HepG2 (cell line): ENCODE measurements around the gene CIT. TPM values are rescaled to one million over a fixed set of nuclear protein-coding genes. Genes with fewer than 3 reads are reported as not detected.

Experiments used
- ATAC-seq: fragments of 200-7000 bp; cut with Tn5 transposase; 3 replicates; pipeline ENCODE4 v1.9.1; 2020; ENCODE audit warnings: mild to moderate bottlenecking, moderate library complexity
- BruUV-seq: library from RNA; stranded (reverse); fragments of 400-500 nt; replicated peaks from 2 replicates; lab custom pipeline; 2021; lab: Mats Ljungman, UMichigan
- CTCF ChIA-PET: fragments of 300-600 bp; formaldehyde crosslinking; extraction: SDS; loops from one replicate; lab custom pipeline; 2021; ENCODE audit warnings: low total read pairs, inconsistent platforms, low intra/inter-chr PET ratio; lab: Yijun Ruan, JAX
- POLR2A ChIA-PET: fragments of 350-600 bp; sonication (Branson Sonifier 250); formaldehyde crosslinking; loops from one replicate; lab custom pipeline; 2020; ENCODE audit warnings: antibody characterized with exemption, inconsistent platforms; lab: Yijun Ruan, JAX
- DNase-seq: peaks from one replicate; pipeline ENCODE4 v3.0.0-alpha.2; 2015; ENCODE audit warnings: low spot score
- FAIRE-seq: peaks from 3 replicates; lab custom pipeline; 2011; peaks lifted over from hg19 to GRCh38; lab: Jason Lieb, UNC
- H2AFZ ChIP-seq: one replicate; pipeline ENCODE4 v1.6.1; 2011; ENCODE audit warnings: low read length, inconsistent platforms
- H3K27ac ChIP-seq: fragments of 300-600 bp; 3 replicates; pipeline ENCODE4 v1.8.0; 2011; ENCODE audit warnings: mixed run types, mild to moderate bottlenecking, mixed read lengths, low read length, inconsistent platforms; ENCODE audit not compliant: insufficient read depth; ENCODE audit errors: extremely low read length
- H3K27me3 ChIP-seq, 2 experiments: fragments of 200-600 bp in 1 of 2; 2 replicates in 1 of 2; 3 replicates in 1 of 2; pipeline versions ENCODE4 v1.6.0 to v1.8.0; 2011; ENCODE audit warnings: low read length in 2 of 2, mild to moderate bottlenecking in 2 of 2, moderate library complexity in 2 of 2, inconsistent platforms in 1 of 2; ENCODE audit not compliant: insufficient read depth in 2 of 2, control insufficient read depth in 1 of 2
- H3K36me3 ChIP-seq, 2 experiments: fragments of 200-600 bp in 1 of 2; replicated peaks in 1 of 2; 2 replicates in 1 of 2; 3 replicates in 1 of 2; pipeline versions ENCODE4 v1.5.1 to v1.8.0; 2011; ENCODE audit warnings: low read length in 2 of 2, inconsistent platforms in 1 of 2; ENCODE audit not compliant: insufficient read depth in 2 of 2, control insufficient read depth in 1 of 2
- H3K4me1 ChIP-seq: 2 replicates; pipeline ENCODE4 v1.5.1; 2012; ENCODE audit warnings: low read length, inconsistent platforms; ENCODE audit not compliant: insufficient read depth
- H3K4me2 ChIP-seq: 2 replicates; pipeline ENCODE4 v1.6.0; 2011; ENCODE audit warnings: low read depth, low read length, inconsistent platforms
- H3K4me3 ChIP-seq, 3 experiments: fragments of 200-600 bp in 1 of 3; sonication (generic), shearing (Covaris generic) in 1 of 3; replicated peaks in 1 of 3; 2 replicates each; pipeline ENCODE4 v1.5.1; 2011 to 2016; ENCODE audit warnings: low read length in 3 of 3, inconsistent platforms in 2 of 3, low read depth in 2 of 3, mild to moderate bottlenecking in 2 of 3, control low read depth in 1 of 3, mixed read lengths in 1 of 3; ENCODE audit not compliant: insufficient read depth in 1 of 3
- H3K79me2 ChIP-seq: one replicate; pipeline ENCODE4 v1.6.1; 2011; ENCODE audit warnings: low read length, inconsistent platforms; ENCODE audit not compliant: insufficient read depth
- H3K9ac ChIP-seq: 2 replicates; pipeline ENCODE4 v1.6.0; 2011; ENCODE audit warnings: mild to moderate bottlenecking, low read depth, low read length, inconsistent platforms; ENCODE audit not compliant: insufficient read depth
- H3K9me3 ChIP-seq: 2 replicates; pipeline ENCODE4 v1.5.1; 2012; ENCODE audit warnings: mild to moderate bottlenecking, low read length
- H4K20me1 ChIP-seq: 2 replicates; pipeline ENCODE4 v1.6.0; 2011; ENCODE audit warnings: inconsistent platforms, mild to moderate bottlenecking, low read length, moderate library complexity; ENCODE audit not compliant: insufficient read depth
- GPBP1L1 ChIP-seq: sonication (generic); formaldehyde crosslinking; IDR thresholded peaks from 2 replicates; pipeline ENCODE4 v1.5.0; 2020; ENCODE audit warnings: mild to moderate bottlenecking, missing genetic modification reagents
- GPN1 ChIP-seq: sonication (generic); formaldehyde crosslinking; IDR thresholded peaks from 2 replicates; pipeline ENCODE4 v1.5.1; 2020; ENCODE audit warnings: missing genetic modification reagents, borderline replicate concordance
- NCOA1 ChIP-seq: sonication (generic); formaldehyde crosslinking; IDR thresholded peaks from 2 replicates; pipeline ENCODE4 v1.9.0; 2021; ENCODE audit warnings: missing genetic modification reagents
- REL ChIP-seq: sonication (generic); formaldehyde crosslinking; conservative IDR thresholded peaks from 2 replicates; pipeline ENCODE4 v1.8.0; 2022; ENCODE audit warnings: mild to moderate bottlenecking, missing genetic modification reagents, moderate library complexity
- SRF ChIP-seq: IDR thresholded peaks from 2 replicates; pipeline ENCODE4 v1.6.1; 2011; ENCODE audit warnings: mild to moderate bottlenecking, low read depth, low read length, moderate library complexity
- SRY ChIP-seq: sonication (generic); formaldehyde crosslinking; IDR thresholded peaks from 2 replicates; pipeline ENCODE4 v1.8.0; 2022; ENCODE audit warnings: mild to moderate bottlenecking, missing genetic modification reagents
- TCF7 ChIP-seq: sonication (generic); IDR thresholded peaks from 2 replicates; pipeline ENCODE4 v1.6.1; 2016; ENCODE audit warnings: antibody characterized with exemption, low read depth
- TFDP1 ChIP-seq: IDR thresholded peaks from 2 replicates; pipeline ENCODE4 v1.6.1; 2016; ENCODE audit warnings: missing compliant biosample characterization, missing genetic modification reagents, borderline replicate concordance
- THAP9 ChIP-seq: sonication (generic); formaldehyde crosslinking; IDR thresholded peaks from 2 replicates; pipeline ENCODE4; 2020; ENCODE audit warnings: missing genetic modification reagents, mild to moderate bottlenecking, borderline replicate concordance
- ZNF30 ChIP-seq: sonication (generic); formaldehyde crosslinking; IDR thresholded peaks from 2 replicates; pipeline ENCODE4 v1.5.0; 2020; ENCODE audit warnings: mild to moderate bottlenecking, missing genetic modification reagents
- ZNF678 ChIP-seq: sonication (generic); formaldehyde crosslinking; IDR thresholded peaks from 2 replicates; pipeline ENCODE4 v1.4.0; 2020; ENCODE audit warnings: mild to moderate bottlenecking, missing genetic modification reagents
- ZSCAN21 ChIP-seq: sonication (generic); formaldehyde crosslinking; IDR thresholded peaks from 2 replicates; pipeline ENCODE4 v1.8.0; 2022; ENCODE audit warnings: mild to moderate bottlenecking, missing genetic modification reagents, moderate library complexity, borderline replicate concordance
- WGBS: methylation state at CpG from one replicate; pipeline ENCODE4 v1.1.6; 2017; ENCODE audit warnings: low lambda C conversion rate; 5-methylcytosine and 5-hydroxymethylcytosine counted together
- in situ Hi-C: cut with HindIII; loops from 2 replicates; pipeline ENCODE4 v1.10.0; 2017; ENCODE audit warnings: low pct_unique_long_range_greater_than_20kb; ENCODE audit not compliant: extremely low pct_ligation_motif_present
- intact Hi-C: fragments of 100-400 bp; cut with micrococcal nuclease; formaldehyde crosslinking; loops from one replicate; pipeline ENCODE4 v1.10.0; 2022; ENCODE audit not compliant: unreplicated experiment
- polyA plus RNA-seq, 8 experiments: library from polyadenylated mRNA; depleted of rRNA in 3 of 8; stranded (reverse) in 7 of 8; unstranded in 1 of 8; fragments of >200 nt; fragmentation: Illumina TruSeq in 4 of 8; extraction: Trizol in 4 of 8; gene quantifications; 2 replicates each; pipeline versions ENCODE4 v1.2.1 to v1.2.3, GENCODE V29; 2011 to 2016; ENCODE audit warnings: low read depth in 4 of 8, missing spikeins in 1 of 8, mixed read lengths in 1 of 8; ENCODE audit not compliant: insufficient read depth in 1 of 8
- total RNA-seq, 5 experiments: library from RNA; depleted of rRNA; stranded (reverse); fragments of >200 nt; fragmentation: Illumina TruSeq; extraction: Trizol; gene quantifications; 2 replicates each; pipeline ENCODE4 v1.2.3, GENCODE V29; 2016; ENCODE audit warnings: low read depth in 1 of 5

The CIT gene
- total and polyA plus RNA-seq, 2 of the 13 experiments (the other 11 are each of a cell fraction or from before 2014, with no cell fraction given): 7.7 to 11.7 TPM

GRCh38 chr12:119781804-119782203 is 95.3 kb downstream of the CIT start:
- Histone ChIP-seq H3K4me1 (no peaks in the 10 kb centered on the region), H4K20me1 (no peaks in the 10 kb centered on the region), H3K4me3 (no peak overlapping the region), H3K9me3 (no peaks in the 10 kb centered on the region), H3K27ac (no peak overlapping the region), H3K4me2 (no peak overlapping the region), H3K36me3 (peaks cover 3 to 28% of the 10 kb centered on the region in 2 experiments; a peak in 4 of 5 replicates), H3K79me2 (no peaks in the 10 kb centered on the region), H3K27me3 (no peaks in the 10 kb centered on the region; a peak in 1 of 5 replicates), H3K9ac (no peak overlapping the region), H2AFZ (no peak overlapping the region)
- POLR2A ChIA-PET: no interaction called here
- no TSS peak for BruUV-seq
- FAIRE-seq: no peak
- in situ Hi-C loops: no loop called here
- CTCF ChIA-PET: no interaction called here
- DNase-seq: no peak
- intact Hi-C loops: loop anchor here (10.0 kb wide), 1 partner anchor 87 kb away; no protein-coding TSS in a partner anchor
- TF ChIP-seq TFDP1 (CRISPR knock-in tag) (no peak), SRY (CRISPR knock-in tag) (no peak), SRF (no peak), THAP9 (no peak), ZSCAN21 (CRISPR knock-in tag) (no peak), GPBP1L1 (no peak), ZNF30 (CRISPR knock-in tag) (no peak), GPN1 (CRISPR knock-in tag) (no peak), ZNF678 (CRISPR knock-in tag) (no peak), REL (no peak), NCOA1 (no peak), TCF7 (no peak)
- TF ChIP-seq, all 625 proteins: peak for 0
- 96% methylated on average over 2 of the region's 2 CpGs for WGBS
- no peak for ATAC-seq
